Measurements from ENCODE around the gene TMC8.
"Not testable (repeated sequence)": the region's sequence is repeated elsewhere in the genome, so short reads cannot be mapped to it uniquely, and the experiment has no call there.

TMC8 gene

GRCh38 chr17:78108726-78109488 lies 21.7 kb upstream of the TMC8 start:
- in situ Hi-C loops (cut with HindIII; ENCODE audit: low sequenced_read_pairs): no loop called here

GRCh38 chr17:78109489-78109761 lies 21.1 kb upstream of the TMC8 start:
- in situ Hi-C loops (cut with HindIII; ENCODE audit: low sequenced_read_pairs): no loop called here

- in situ Hi-C loops (cut with HindIII; ENCODE audit: low sequenced_read_pairs): loop anchor here (5.0 kb wide), 2 partner anchors 42 to 73 kb away; no protein-coding TSS in a partner anchor
Observed at GRCh38 chr17:78110363-78111015, 20.1 kb upstream of the TMC8 start.

GRCh38 chr17:78111016-78111726 lies 19.4 kb upstream of the TMC8 start:
- in situ Hi-C loops (cut with HindIII; ENCODE audit: low sequenced_read_pairs): loop anchor here (5.0 kb wide), 2 partner anchors 41 to 74 kb away; no protein-coding TSS in a partner anchor

- in situ Hi-C loops (cut with HindIII; ENCODE audit: low sequenced_read_pairs): loop anchor here (5.0 kb wide), 2 partner anchors 40 to 75 kb away; no protein-coding TSS in a partner anchor
Observed at GRCh38 chr17:78111727-78112517, 18.6 kb upstream of the TMC8 start.

GRCh38 chr17:78112518-78113471 lies 17.8 kb upstream of the TMC8 start:
- in situ Hi-C loops (cut with HindIII; ENCODE audit: low sequenced_read_pairs): loop anchor here (5.0 kb wide), 2 partner anchors 40 to 75 kb away; no protein-coding TSS in a partner anchor

- in situ Hi-C loops (cut with HindIII; ENCODE audit: low sequenced_read_pairs): loop anchor here (5.0 kb wide), 2 partner anchors 38 to 77 kb away; no protein-coding TSS in a partner anchor
Observed at GRCh38 chr17:78113804-78114785, 16.5 kb upstream of the TMC8 start.

GRCh38 chr17:78114831-78115723 lies 15.5 kb upstream of the TMC8 start:
- in situ Hi-C loops (cut with HindIII; ENCODE audit: low sequenced_read_pairs): loop anchor here (5.0 kb wide), 2 partner anchors 37 to 78 kb away; no protein-coding TSS in a partner anchor

- in situ Hi-C loops (cut with HindIII; ENCODE audit: low sequenced_read_pairs): not testable (repeated sequence)
Observed at GRCh38 chr17:78115803-78116202, 14.8 kb upstream of the TMC8 start.

GRCh38 chr17:78116411-78116810 lies 14.2 kb upstream of the TMC8 start:
- in situ Hi-C loops (cut with HindIII; ENCODE audit: low sequenced_read_pairs): no loop called here

- in situ Hi-C loops (cut with HindIII; ENCODE audit: low sequenced_read_pairs): no loop called here
Observed at GRCh38 chr17:78117027-78117981, 13.3 kb upstream of the TMC8 start.

GRCh38 chr17:78118801-78119241 lies 11.8 kb upstream of the TMC8 start:
- in situ Hi-C loops (cut with HindIII; ENCODE audit: low sequenced_read_pairs): no loop called here

GRCh38 chr17:78120537-78120936 lies 10.0 kb upstream of the TMC8 start:
- in situ Hi-C loops (cut with HindIII; ENCODE audit: low sequenced_read_pairs): no loop called here

- in situ Hi-C loops (cut with HindIII; ENCODE audit: low sequenced_read_pairs): no loop called here
Observed at GRCh38 chr17:78120971-78121800, 9.4 kb upstream of the TMC8 start.

- in situ Hi-C loops (cut with HindIII; ENCODE audit: low sequenced_read_pairs): no loop called here
Observed at GRCh38 chr17:78121801-78122215, 8.8 kb upstream of the TMC8 start.
